Epithelial cell of alveolus of lung (primary cell): ENCODE data around the gene TMC8. TPM values are rescaled to one million over a fixed set of nuclear protein-coding genes. Genes with fewer than 3 reads are reported as not detected.

Source experiments
- total RNA-seq: library from RNA; depleted of rRNA; stranded (reverse); fragments of >200 nt; gene quantifications from 2 replicates; pipeline ENCODE4 v1.2.1, GENCODE V29; 2015

Gene TMC8, protein sequence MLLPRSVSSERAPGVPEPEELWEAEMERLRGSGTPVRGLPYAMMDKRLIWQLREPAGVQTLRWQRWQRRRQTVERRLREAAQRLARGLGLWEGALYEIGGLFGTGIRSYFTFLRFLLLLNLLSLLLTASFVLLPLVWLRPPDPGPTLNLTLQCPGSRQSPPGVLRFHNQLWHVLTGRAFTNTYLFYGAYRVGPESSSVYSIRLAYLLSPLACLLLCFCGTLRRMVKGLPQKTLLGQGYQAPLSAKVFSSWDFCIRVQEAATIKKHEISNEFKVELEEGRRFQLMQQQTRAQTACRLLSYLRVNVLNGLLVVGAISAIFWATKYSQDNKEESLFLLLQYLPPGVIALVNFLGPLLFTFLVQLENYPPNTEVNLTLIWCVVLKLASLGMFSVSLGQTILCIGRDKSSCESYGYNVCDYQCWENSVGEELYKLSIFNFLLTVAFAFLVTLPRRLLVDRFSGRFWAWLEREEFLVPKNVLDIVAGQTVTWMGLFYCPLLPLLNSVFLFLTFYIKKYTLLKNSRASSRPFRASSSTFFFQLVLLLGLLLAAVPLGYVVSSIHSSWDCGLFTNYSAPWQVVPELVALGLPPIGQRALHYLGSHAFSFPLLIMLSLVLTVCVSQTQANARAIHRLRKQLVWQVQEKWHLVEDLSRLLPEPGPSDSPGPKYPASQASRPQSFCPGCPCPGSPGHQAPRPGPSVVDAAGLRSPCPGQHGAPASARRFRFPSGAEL
- not detected in 2 replicates for total RNA-seq

GRCh38 chr17:78130437-78131101 lies at the start of gene TMC8:
Gene TMC8, plus strand, starts transcription at chr17:78130771. Its CDS starts 818 bp downstream, at chr17:78131589.

DNA sequence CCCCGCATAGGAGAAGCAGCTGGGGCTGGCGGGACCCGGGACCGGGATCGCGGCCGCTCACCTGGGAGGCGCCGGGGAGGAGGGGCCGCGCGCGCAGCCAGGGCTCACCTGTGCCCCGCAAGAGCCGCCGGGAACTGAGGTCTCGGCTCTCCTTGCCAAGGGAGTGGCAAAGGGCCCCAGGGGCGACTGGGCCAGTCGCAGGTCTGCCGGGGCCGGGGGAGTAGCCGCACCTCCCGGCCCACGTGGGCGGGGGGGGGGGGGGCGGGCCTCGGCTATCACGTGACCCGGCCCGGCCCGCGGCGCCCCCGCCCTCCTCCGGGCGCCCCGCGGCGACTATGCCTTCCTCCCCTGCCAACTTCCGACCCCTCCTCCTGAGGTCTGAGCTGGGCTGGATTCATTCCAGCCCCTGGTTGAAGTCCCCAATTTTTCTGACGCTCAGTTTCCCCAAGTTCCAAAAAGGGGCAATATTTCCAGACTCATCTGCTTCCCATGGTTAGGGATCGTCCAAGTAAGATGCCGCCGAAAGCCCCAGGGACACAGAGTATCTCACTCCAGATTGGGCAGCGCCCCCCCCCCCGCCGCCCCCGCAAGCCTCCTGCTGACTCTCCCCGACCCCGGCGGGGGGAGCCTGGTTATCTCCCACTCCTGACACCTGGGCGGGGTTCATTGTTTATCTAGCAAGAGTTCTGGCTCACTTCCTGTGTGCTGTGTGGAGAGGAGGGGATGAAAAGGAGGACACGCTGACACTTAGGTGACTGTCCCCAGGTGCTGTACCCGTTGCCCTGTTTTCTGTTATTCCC lies 1.8 kb upstream of the TMC8 start, which contains the start of gene TMC6:
TMC6 (minus strand) TSS at position 205 of the 800 bp plus-strand sequence. CDS start 1,923 bp downstream, outside the sequence.

GRCh38 chr17:78168242-78168902 lies 37.8 kb downstream of the TMC8 start, which contains the start of gene SYNGR2:
Gene SYNGR2, plus strand, starts transcription at chr17:78168581. Its CDS starts 36 bp downstream, at chr17:78168617.

DNA sequence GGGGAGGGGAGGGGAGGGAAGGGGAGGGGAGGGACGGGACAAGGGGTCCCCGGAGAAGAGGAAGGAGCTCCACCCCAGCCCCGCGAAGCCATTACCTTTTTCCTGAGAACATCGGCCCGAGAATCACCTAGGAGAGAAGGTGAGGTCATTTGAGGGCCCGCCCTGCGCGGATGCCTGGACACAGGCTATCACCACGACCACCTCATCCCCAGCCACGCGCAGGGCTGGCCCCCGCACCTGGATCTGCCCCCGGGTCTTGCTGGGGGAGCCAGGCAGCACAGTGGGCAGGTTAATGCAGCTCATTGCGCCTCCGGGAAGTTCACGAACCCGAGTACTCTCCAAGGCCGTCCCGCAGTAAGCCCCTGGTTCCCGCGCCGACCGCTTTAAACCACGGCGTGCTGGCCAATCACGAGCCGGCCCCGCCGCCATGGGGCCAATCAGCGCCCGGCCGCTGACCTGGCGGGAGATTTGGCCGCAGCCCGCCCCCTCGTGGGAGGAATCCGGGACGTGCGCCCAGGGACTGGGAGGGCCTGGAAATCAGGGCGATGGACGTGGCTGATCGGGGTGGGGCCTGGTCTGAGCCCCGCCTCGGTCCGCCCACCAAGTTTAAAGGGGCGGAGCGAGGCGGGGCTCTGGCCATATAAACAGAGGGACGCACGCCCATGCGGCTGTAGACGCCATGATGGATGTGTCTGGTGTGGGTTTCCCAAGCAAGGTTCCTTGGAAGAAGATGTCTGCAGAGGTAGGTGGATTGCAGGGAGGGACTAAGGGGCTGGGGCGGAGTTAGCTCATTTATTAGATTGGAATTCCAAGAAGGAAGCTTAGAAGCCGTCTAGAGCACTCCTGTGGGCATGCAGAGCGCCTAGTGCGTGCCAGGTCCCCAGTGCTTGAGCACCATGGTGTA lies 56.4 kb downstream of the TMC8 start, which contains the start of the genes AFMID and TK1:
AFMID (plus strand) TSS at position 671 of the 904 bp plus-strand sequence; CDS start at position 680, 9 bp downstream.
TK1 (minus strand) TSS at position 361 of the 904 bp plus-strand sequence; CDS start at position 303, 58 bp downstream.

Other genes starting within 250 kb of the TMC8 start
- gene TNRC6C, start 172.1 kb upstream of the TMC8 start, total RNA-seq: 3.5 and 9.6 TPM in 2 replicates
- gene TMC6, start 2.0 kb upstream of the TMC8 start, total RNA-seq: 2.9 and 8.7 TPM in 2 replicates
- gene C17orf99, start 15.6 kb downstream of the TMC8 start, total RNA-seq: 0.08 TPM in 1 of 2 replicates, not detected in the other
- gene SYNGR2, start 37.8 kb downstream of the TMC8 start, total RNA-seq: 18.0 and 21.3 TPM in 2 replicates
- 64.4 and 183 TPM in 2 replicates for gene TK1, start 56.3 kb downstream of the TMC8 start, total RNA-seq
- 18.4 and 60.3 TPM in 2 replicates for gene AFMID, start 56.6 kb downstream of the TMC8 start, total RNA-seq
- gene BIRC5, start 83.5 kb downstream of the TMC8 start, total RNA-seq: 20.0 and 72.0 TPM in 2 replicates
- not detected in 2 replicates for gene TMEM235, start 100.9 kb downstream of the TMC8 start, total RNA-seq
- 36.3 and 356 TPM in 2 replicates for gene SOCS3, start 229.3 kb downstream of the TMC8 start, total RNA-seq
- 22.1 and 45.5 TPM in 2 replicates for gene PGS1, start 247.9 kb downstream of the TMC8 start, total RNA-seq